Frontal cortex (tissue), 4 donors: ENCODE measurements around the gene MPP4. TPM values are rescaled to one million over a fixed set of nuclear protein-coding genes. Genes with fewer than 3 reads are reported as not detected.
A peak's percentile ranks its signal among the peaks of the same experiment; 100 is the strongest.
"Not testable (repeated sequence)": the region's sequence is repeated elsewhere in the genome, so short reads cannot be mapped to it uniquely, and the experiment has no call there.

ENCODE experiments used
- DNase-seq, 2 donors: peaks; one replicate each; pipeline ENCODE4 v3.0.0; 2012; ENCODE audit warnings: low spot score in 2 of 2
- FAIRE-seq: peaks from 2 replicates; lab custom pipeline; 2012; peaks lifted over from hg19 to GRCh38; lab: Jason Lieb, UNC
- total RNA-seq: library from RNA; depleted of rRNA; stranded (reverse); fragments of >200 nt; gene quantifications from one replicate; pipeline ENCODE4 v1.2.3, GENCODE V29; 2014
- donor health status: control.
- donor health status: control.
- donor health status: control.

Gene MPP4
- total RNA-seq, 1 donor from 2014 or later, result under 0.01 TPM

DNA sequence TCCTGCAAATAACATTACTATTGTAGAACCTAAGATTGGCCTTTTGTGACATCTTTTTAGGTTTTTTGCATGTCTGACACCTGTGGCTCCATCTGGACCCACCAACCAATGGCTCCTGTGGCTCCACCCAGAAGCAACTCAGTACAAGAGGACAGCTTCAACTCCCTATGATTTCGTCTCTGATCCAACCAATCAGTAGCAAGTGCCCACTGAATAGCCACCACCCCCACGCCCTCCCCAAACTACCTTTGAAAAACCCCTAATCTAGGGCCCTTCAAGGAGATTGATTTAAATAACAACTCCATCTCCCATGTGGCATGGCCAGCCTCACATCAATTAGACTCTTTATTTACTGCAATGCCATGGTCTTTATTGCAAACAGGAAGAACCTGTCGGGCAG lies 23.6 kb downstream of the MPP4 start:
- FAIRE-seq (no peak), DNase-seq (no peak)

DNA sequence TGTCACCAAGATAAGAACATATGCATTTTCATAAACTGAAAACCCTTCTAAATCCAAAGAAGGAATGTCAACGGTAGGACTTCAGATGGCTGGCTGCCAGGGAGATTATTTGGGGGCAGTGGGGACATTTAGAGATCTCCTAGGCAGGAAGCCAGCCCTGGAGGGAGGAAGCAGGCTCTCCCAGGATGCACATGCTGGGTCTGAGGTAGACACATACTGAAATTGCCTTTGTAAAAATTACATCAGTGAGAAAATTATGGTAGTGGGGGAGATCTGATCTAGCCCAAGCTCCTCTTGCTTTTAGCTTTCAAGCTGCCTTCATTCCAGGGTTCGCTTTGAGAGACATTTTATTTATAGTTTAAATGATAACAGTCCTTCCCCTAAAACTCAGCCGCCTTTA lies 24.1 kb downstream of the MPP4 start:
- no peak for FAIRE-seq

GRCh38 chr2:201673546-201673945 lies 24.9 kb downstream of the MPP4 start:
- FAIRE-seq (no peak), DNase-seq (no peak)

More for the DNA sequence above, 24.1 kb downstream of the MPP4 start:
- no peak for DNase-seq

GRCh38 chr2:201671205-201671604 lies 27.2 kb downstream of the MPP4 start:
- FAIRE-seq, DNase-seq: not testable (repeated sequence)

DNA sequence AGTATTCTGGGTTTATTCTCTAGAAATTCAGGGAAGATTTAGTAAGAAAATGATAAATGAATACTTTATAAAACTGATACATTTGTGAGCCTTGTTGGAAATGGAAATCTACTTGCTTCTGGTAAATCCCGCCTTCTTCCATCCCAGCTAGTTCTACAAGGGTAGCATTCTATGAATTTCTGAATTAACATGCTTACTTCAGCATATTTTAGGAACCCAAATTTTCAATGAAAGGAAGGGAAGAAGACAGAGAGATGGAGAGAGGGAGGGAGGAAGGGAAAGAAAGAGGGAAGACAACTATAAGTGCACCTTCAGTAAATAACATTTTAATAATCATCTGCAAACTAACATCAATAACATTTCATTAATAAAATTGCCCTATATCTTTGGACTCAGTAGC lies 28.6 kb downstream of the MPP4 start:
- no peak for FAIRE-seq
- no peak for DNase-seq

GRCh38 chr2:201668402-201668910 lies 30.0 kb downstream of the MPP4 start:
- DNase-seq (no peak), FAIRE-seq (no peak)

DNA sequence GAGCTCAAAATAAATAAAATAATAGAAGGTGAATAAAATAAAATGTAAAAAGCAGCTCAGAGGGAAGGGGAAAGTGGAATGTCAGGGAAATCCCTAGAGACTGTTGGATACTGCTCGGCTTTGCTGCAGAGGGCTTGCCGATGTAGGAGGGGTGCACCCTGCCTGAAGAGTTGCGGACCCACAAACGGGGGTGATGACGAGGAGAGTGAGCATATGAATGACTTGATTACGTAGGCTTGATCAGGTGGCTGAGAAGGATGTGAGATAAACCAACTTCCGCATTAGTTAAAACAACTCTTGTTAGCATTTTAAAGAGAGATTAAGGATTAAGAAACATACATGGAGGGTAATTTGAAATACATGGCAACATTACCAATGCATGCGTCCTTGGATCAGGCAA lies 34.1 kb downstream of the MPP4 start:
- FAIRE-seq (no peak), DNase-seq (no peak)

- no peak for FAIRE-seq
- DNase-seq, result no peak
These were observed 37.1 kb downstream of the MPP4 start for GRCh38 chr2:201661366-201661765.

DNA sequence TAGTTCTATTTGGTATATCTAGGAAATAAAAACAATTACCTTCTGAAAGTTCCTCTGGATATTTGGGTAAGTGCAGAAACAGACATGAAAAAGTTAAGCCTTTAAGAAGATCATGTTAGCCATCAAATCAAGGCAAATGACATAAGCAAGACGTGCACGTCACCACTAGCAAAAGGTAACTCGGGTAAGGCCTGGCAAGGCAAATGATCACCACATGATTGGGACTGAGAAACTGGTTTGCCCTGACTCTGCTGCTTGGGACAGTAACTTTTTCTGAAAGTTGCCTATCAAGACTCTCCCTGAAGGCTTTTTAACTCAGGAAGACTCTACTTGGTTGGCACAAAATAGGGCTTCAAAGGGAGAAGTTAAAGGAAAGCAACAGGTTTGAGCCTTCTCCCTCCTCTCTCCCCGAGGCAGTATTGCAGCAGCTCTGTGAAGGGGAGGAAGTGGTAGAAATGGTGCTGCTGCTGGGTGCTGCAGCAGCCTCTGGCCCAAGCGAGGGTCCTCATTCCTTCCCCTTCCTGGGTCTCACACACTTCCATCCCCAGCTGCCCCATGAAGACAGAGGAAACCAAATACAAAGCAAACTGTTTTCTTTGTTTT lies 38.0 kb downstream of the MPP4 start:
- FAIRE-seq (no peak), DNase-seq (no peak)

DNA sequence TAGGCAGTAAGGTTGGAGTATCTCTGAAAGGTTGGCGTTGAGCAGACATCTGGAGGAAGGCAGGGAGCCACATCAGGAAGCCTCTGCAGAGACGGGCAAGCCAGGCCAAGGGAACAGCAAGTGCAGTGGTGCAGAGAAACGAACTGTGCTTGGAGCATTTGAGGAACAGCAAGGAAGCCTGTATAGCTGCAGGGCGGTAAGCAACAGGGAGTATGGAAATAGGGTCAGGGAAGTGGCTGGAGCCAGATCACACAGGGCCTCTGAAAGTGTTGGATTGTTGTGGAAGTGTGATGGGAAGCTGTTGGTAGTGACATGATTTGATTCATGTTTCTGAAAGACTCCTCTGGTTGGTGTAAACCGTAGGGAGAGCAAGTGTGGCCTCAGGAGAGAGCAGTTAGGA lies 41.7 kb downstream of the MPP4 start:
- FAIRE-seq (no peak), DNase-seq (no peak)

DNA sequence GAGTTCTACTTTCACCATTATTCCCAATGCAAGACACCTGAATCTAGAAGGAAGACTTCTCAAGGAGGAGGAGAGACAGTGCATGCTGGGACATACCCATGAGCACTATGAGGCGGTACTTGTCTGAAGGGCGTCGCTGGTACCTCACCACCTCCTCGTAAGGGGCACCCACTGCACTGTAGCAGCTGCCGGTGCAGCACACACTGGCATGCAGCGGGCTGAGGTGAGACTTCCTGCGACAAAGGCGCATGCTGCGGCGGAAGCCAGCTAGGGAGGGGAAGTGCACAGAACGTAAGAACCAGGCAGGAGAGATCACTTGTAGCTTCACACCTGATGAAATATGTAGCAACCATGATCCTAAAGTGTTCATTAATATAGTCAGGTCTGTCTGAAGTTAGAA lies 42.3 kb downstream of the MPP4 start:
- FAIRE-seq (no peak), DNase-seq (no peak)

DNA sequence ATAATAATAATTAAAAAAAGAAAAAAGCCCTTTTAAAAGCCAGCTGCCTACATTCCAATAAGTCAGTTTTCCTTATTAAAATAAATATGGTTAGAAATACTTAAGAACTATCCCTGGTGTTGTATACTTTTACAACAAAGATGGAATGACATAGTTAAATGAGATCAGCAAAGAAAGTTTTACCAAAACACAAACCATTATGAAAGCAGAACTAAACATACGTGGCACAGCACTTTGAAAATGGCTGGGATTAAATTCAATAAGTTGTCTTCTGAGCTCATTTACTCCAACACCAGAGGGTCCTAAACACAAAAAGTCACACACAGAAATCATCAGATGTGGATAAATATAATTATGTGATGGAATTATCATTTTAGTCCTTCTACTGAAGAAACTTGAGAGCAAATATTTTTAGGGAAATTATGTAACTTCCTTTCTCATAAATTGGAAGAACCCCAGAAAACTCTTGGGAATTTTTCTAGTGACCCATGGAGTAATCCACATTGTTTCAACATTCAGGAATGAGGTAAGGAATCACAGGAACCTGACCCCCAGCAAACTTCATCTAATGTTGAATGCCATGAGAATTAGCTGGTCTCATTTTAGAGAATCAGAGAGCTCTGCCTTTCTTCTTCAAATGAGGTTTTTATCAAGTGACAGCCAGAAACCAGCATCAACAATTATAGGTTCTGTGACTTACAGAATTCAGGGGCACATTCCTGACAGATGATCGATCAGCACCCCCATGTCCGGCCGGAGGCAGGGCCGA lies 43.6 kb downstream of the MPP4 start:
- no peak for FAIRE-seq
- DNase-seq, result no peak

DNA sequence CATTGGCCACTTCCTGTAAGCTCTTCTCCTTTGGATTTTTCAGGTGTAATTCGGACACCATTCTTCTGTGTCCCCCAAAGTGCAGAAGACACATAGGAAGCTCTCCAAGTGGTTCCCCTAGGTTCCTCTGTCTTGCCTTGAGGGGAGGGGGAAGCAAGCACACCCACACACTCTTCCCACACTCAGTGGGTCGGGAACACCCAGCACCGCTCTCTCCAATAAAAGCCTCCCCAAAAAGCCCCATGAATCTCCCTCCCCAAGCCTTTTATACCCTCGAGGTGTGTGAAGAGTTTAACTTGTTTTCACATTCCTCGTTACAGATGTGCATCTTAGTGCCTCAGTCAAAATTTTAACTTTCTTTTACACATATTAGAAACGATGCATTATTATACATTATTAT lies 45.2 kb downstream of the MPP4 start:
- DNase-seq (no peak), FAIRE-seq (no peak)

GRCh38 chr2:201649442-201649841 lies 49.0 kb downstream of the MPP4 start:
- DNase-seq (no peak), FAIRE-seq (no peak)

DNA sequence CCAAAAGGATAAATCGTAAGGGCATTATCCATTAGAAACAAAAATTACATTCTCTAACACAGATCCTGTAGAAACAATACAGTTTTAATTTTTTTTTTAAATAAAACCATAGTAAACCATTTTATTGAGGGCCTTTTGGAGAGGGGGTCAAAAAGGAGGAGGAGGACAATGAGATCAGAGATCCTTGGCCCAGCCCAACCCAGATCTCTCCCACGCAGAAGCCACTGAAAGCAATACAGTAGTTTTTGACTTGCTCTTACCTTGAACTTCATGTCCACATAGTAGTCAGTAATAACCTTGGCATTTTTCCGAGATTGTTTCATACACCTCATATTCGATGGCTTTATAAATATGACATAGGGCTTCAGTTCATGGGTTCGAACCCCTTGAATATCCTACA lies 51.0 kb downstream of the MPP4 start:
- FAIRE-seq, result no peak
- DNase-seq, result no peak

DNA sequence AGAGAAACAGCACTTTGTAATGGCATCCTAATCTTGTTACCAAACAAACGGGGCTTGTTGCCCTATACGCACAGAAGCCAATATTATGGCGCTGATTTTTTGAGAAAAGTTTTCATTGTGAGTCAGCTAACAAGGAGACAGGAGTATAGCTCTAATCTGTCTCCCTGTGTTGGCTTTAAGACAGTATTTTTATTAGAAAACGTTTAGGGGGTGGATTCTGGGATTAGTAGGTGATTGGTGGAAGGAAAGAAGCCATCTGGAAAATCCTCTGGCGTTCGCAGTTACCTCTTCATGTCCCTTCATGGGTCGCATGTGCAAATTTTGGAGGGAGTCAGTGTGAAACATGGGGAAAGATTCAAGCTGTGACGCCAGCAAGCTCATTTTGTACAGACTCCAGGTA lies 54.4 kb downstream of the MPP4 start:
- FAIRE-seq, result no peak
- no peak for DNase-seq

- DNase-seq (no peak), FAIRE-seq (no peak)
These were observed 55.1 kb downstream of the MPP4 start, which contains the start of gene TMEM237 for GRCh38 chr2:201643216-201643890. Gene TMEM237 (minus strand): TSS chr2:201643503. CDS start chr2:201643400, 103 bp downstream.

- FAIRE-seq (no peak), DNase-seq (peak; percentile 83 to 85)
These were observed 55.7 kb downstream of the MPP4 start for GRCh38 chr2:201642579-201643215.

- DNase-seq, result no peak
- no peak for FAIRE-seq
These were observed 56.3 kb downstream of the MPP4 start for GRCh38 chr2:201642086-201642578.

- no peak for DNase-seq
- no peak for FAIRE-seq
These were observed 59.2 kb downstream of the MPP4 start for GRCh38 chr2:201639205-201639604.
